HG02973 (cell line): ENCODE results near the gene SLMAP.

Experiments used
- ATAC-seq: cut with Tn5 transposase; IDR thresholded peaks from one replicate; pipeline ENCODE4 v1.9.1; 2021; ENCODE audit warnings: moderate library complexity; ENCODE audit not compliant: unreplicated experiment

The SLMAP gene

GRCh38 chr3:57755741-57756527 lies at the start of gene SLMAP:
Gene SLMAP, plus strand, starts transcription at chr3:57756309. Its CDS starts 1,343 bp downstream, at chr3:57757652.
- peak; percentile 85 for ATAC-seq

GRCh38 chr3:57706462-57706861 lies 49.6 kb upstream of the SLMAP start:
- ATAC-seq, result no peak

GRCh38 chr3:57709031-57709430 lies 47.1 kb upstream of the SLMAP start:
- ATAC-seq, result no peak

- ATAC-seq, result no peak
Measured at GRCh38 chr3:57709559-57709958, 46.5 kb upstream of the SLMAP start.

- no peak for ATAC-seq
Measured at GRCh38 chr3:57715686-57716085, 40.4 kb upstream of the SLMAP start.

GRCh38 chr3:57717205-57717868 lies 38.8 kb upstream of the SLMAP start:
- no peak for ATAC-seq

- no peak for ATAC-seq
Measured at GRCh38 chr3:57718118-57718517, 38.0 kb upstream of the SLMAP start.

GRCh38 chr3:57726397-57726796 lies 29.7 kb upstream of the SLMAP start:
- ATAC-seq, result no peak

- no peak for ATAC-seq
Measured at GRCh38 chr3:57727106-57727505, 29.0 kb upstream of the SLMAP start.

GRCh38 chr3:57729334-57730045 lies 26.6 kb upstream of the SLMAP start:
- no peak for ATAC-seq

- ATAC-seq, result no peak
Measured at GRCh38 chr3:57730682-57731081, 25.4 kb upstream of the SLMAP start.

GRCh38 chr3:57731311-57731710 lies 24.8 kb upstream of the SLMAP start:
- ATAC-seq, result no peak

GRCh38 chr3:57733790-57734189 lies 22.3 kb upstream of the SLMAP start:
- ATAC-seq, result no peak

- no peak for ATAC-seq
Measured at GRCh38 chr3:57735405-57735804, 20.7 kb upstream of the SLMAP start.

GRCh38 chr3:57737840-57738239 lies 18.3 kb upstream of the SLMAP start:
- no peak for ATAC-seq

- no peak for ATAC-seq
Measured at GRCh38 chr3:57738391-57738790, 17.7 kb upstream of the SLMAP start.

GRCh38 chr3:57740027-57740426 lies 16.1 kb upstream of the SLMAP start:
- no peak for ATAC-seq

- ATAC-seq, result no peak
Measured at GRCh38 chr3:57743496-57743895, 12.6 kb upstream of the SLMAP start.

- ATAC-seq, result no peak
Measured at GRCh38 chr3:57745101-57745500, 11.0 kb upstream of the SLMAP start.

GRCh38 chr3:57746156-57747010 lies 9.7 kb upstream of the SLMAP start:
- no peak for ATAC-seq

- no peak for ATAC-seq
Measured at GRCh38 chr3:57749542-57749941, 6.6 kb upstream of the SLMAP start.
